GM12864 (cell line): ENCODE results near the gene PRKD1.

Experiments
- DNase-seq: peaks from one replicate; pipeline ENCODE4 v3.0.0-alpha.2; 2011; ENCODE audit warnings: low read depth
- H3K4me3 ChIP-seq: 2 replicates; pipeline ENCODE4 v1.5.1; 2011; ENCODE audit warnings: mild to moderate bottlenecking, low read depth, low read length, control low read depth
- CTCF ChIP-seq: IDR thresholded peaks from 2 replicates; pipeline ENCODE4 v1.5.1; 2011; ENCODE audit warnings: low read depth, mild to moderate bottlenecking, moderate library complexity, low read length, control low read depth, inconsistent platforms; ENCODE audit errors: missing control alignments

The PRKD1 gene

GRCh38 chr14:29648045-29648444, 279.6 kb downstream of the PRKD1 start:
- H3K4me3 ChIP-seq, result no peak overlapping the region
- no peak for DNase-seq
- TF ChIP-seq CTCF, result no peak

- H3K4me3 ChIP-seq, result no peak overlapping the region
- DNase-seq, result no peak
- TF ChIP-seq CTCF, result no peak
Observed at GRCh38 chr14:29645117-29645516, 282.5 kb downstream of the PRKD1 start.

GRCh38 chr14:29643433-29644211, 284.0 kb downstream of the PRKD1 start:
- DNase-seq, result no peak
- no peak overlapping the region for H3K4me3 ChIP-seq
- no peak for TF ChIP-seq CTCF

- no peak overlapping the region for H3K4me3 ChIP-seq
- TF ChIP-seq CTCF, result no peak
- no peak for DNase-seq
Observed at GRCh38 chr14:29637411-29637810, 290.2 kb downstream of the PRKD1 start.

GRCh38 chr14:29636870-29637269, 290.8 kb downstream of the PRKD1 start:
- no peak for DNase-seq
- no peak overlapping the region for H3K4me3 ChIP-seq
- no peak for TF ChIP-seq CTCF

- no peak for TF ChIP-seq CTCF
- DNase-seq, result no peak
- no peak overlapping the region for H3K4me3 ChIP-seq
Observed at GRCh38 chr14:29630566-29631160, 297.0 kb downstream of the PRKD1 start.

DNA sequence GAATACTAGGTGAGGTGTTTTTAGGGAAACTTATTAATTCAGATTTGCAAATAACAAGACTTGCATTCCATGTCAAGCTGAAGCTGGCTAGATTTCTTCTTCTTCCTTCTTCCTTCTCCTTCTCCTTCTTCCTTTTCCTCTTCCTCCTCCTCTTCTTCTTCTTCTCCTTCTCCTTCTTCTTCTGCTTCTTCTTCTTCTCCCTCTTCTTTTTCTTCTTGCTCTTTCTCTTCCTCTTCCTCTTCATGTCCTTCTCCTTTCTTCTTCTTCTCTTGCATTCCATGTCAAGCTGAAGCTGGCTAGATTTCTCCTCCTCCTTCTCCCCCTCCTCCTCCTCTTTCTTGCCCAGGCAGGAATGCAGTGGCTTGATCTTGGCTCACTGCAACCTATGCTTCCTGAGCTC, 297.8 kb downstream of the PRKD1 start:
- H3K4me3 ChIP-seq, result no peak overlapping the region
- no peak for DNase-seq
- TF ChIP-seq CTCF, result no peak
